Kidney epithelial cell (primary cell): ENCODE measurements around the gene PRPSAP1. TPM values are rescaled to one million over a fixed set of nuclear protein-coding genes. Genes with fewer than 3 reads are reported as not detected.
"Not testable (repeated sequence)": the region's sequence is repeated elsewhere in the genome, so short reads cannot be mapped to it uniquely, and the experiment has no call there.

Experiments used
- DNase-seq: peaks from one replicate; pipeline ENCODE4 v3.0.0-alpha.2; 2010; ENCODE audit warnings: low read depth
- H3K27me3 ChIP-seq: 2 replicates; pipeline ENCODE4 v1.6.0; 2011; ENCODE audit warnings: low read length; ENCODE audit not compliant: control insufficient read depth, insufficient read depth
- H3K36me3 ChIP-seq: 2 replicates; pipeline ENCODE4 v1.5.1; 2011; ENCODE audit warnings: low read length; ENCODE audit not compliant: control insufficient read depth, insufficient read depth
- H3K4me3 ChIP-seq: 2 replicates; pipeline ENCODE4 v1.5.1; 2011; ENCODE audit warnings: low read depth, mild to moderate bottlenecking, control low read depth, low read length
- total RNA-seq: library from RNA; depleted of rRNA; stranded (reverse); fragments of >200 nt; gene quantifications from 2 replicates; pipeline ENCODE4 v1.2.3, GENCODE V29; 2015
- TF ChIP-seq, protein P1 (sequence below): IDR thresholded peaks from 2 replicates; pipeline ENCODE4 v1.5.1; 2011; ENCODE audit warnings: mild to moderate bottlenecking, moderate library complexity, low read length, control low read depth, inconsistent platforms; ENCODE audit not compliant: insufficient read depth, poor library complexity, severe bottlenecking

PRPSAP1 gene
- total RNA-seq, 1 donor from 2014 or later: 52.4 TPM

DNA sequence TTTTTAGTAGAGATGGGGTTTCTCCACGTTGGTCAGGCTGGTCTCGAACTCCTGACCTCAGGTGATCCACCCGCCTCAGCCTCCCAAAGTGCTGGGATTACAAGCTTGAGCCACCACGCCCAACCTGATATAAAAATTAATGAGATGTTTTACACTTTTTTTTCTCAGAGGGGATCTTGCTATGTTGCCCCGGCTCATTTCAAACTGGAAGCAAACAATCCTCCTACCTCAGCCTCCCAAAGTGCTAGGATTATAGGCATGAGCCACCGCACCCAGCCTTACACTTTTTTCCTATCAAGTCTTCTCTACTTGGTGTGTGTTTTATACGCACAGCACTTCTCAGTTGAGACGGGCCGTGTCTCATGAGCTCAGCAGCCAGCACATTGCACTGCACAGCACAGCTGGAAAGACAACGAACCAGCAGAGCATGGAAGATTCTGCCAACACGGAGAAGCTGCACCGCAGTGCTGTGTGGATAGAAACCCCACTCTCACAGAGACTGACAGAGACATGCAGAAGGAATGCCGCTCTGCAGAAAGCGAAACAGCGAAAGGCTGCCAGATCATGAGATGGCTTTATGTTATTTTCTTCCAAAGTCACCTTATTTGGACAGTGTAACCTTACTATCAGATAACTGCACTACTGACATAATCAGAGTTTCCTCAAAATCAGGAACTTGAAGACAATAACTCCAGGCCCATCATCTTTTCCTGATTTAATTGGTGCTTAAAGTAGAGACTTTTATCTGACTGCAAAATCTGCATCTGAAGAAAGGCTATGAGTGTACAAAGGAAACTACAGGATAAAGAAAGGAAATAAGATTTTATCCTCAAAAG, 39.1 kb downstream of the PRPSAP1 start:
- Histone ChIP-seq H3K27me3 (no peaks in the 10 kb centered on the region), H3K36me3 (peaks cover 2% of the 10 kb centered on the region), H3K4me3 (no peak overlapping the region)
- DNase-seq: peak; percentile 10
- TF ChIP-seq, protein P1, sequence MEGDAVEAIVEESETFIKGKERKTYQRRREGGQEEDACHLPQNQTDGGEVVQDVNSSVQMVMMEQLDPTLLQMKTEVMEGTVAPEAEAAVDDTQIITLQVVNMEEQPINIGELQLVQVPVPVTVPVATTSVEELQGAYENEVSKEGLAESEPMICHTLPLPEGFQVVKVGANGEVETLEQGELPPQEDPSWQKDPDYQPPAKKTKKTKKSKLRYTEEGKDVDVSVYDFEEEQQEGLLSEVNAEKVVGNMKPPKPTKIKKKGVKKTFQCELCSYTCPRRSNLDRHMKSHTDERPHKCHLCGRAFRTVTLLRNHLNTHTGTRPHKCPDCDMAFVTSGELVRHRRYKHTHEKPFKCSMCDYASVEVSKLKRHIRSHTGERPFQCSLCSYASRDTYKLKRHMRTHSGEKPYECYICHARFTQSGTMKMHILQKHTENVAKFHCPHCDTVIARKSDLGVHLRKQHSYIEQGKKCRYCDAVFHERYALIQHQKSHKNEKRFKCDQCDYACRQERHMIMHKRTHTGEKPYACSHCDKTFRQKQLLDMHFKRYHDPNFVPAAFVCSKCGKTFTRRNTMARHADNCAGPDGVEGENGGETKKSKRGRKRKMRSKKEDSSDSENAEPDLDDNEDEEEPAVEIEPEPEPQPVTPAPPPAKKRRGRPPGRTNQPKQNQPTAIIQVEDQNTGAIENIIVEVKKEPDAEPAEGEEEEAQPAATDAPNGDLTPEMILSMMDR: no peak

- H3K4me3 ChIP-seq: no peak overlapping the region
- no peak for DNase-seq
- H3K36me3 ChIP-seq: peaks cover 2% of the 10 kb centered on the region
- H3K27me3 ChIP-seq: no peaks in the 10 kb centered on the region
- TF ChIP-seq, protein P1: no peak
These were observed 41.0 kb downstream of the PRPSAP1 start for GRCh38 chr17:76312735-76313134.

- no peak for DNase-seq
- TF ChIP-seq, protein P1: no peak
- no peak overlapping the region for H3K4me3 ChIP-seq
- H3K36me3 ChIP-seq: peaks cover 2% of the 10 kb centered on the region
- no peaks in the 10 kb centered on the region for H3K27me3 ChIP-seq
These were observed 44.3 kb downstream of the PRPSAP1 start for GRCh38 chr17:76309461-76309860.

DNA sequence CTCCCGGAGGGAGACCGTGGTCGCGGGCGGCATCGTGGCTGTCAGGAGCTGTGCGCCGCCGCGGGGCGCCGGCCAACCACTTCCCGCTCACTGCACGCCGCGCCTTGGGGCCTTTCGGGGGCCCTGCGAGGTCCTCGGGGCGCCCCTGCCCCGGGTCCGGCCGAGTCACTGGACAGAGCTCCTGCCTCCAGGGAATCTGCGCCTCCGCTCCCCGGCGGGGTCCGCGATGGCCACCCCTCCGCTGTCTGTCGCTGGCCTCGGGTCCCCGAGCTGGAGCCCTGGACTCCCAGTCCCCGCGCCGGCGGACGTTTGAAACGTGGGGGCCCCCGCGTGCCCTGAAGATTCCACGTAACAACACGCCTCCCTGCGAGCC, 45.8 kb downstream of the PRPSAP1 start, which contains the start of gene QRICH2:
Gene QRICH2 (minus strand): TSS at position 311 of the 373 bp plus-strand sequence. CDS start 278 bp downstream, at position 33.
- TF ChIP-seq, protein P1: no peak
- DNase-seq: no peak
- H3K36me3 ChIP-seq: peaks cover 2% of the 10 kb centered on the region
- no peak within 1 kb of the TSS for H3K4me3 ChIP-seq
- H3K27me3 ChIP-seq: no peaks in the 10 kb centered on the region

GRCh38 chr17:76307299-76307965, 46.3 kb downstream of the PRPSAP1 start:
- TF ChIP-seq, protein P1: no peak
- DNase-seq: no peak
- Histone ChIP-seq H3K36me3 (no peaks in the 10 kb centered on the region), H3K27me3 (no peaks in the 10 kb centered on the region), H3K4me3 (no peak overlapping the region)

DNA sequence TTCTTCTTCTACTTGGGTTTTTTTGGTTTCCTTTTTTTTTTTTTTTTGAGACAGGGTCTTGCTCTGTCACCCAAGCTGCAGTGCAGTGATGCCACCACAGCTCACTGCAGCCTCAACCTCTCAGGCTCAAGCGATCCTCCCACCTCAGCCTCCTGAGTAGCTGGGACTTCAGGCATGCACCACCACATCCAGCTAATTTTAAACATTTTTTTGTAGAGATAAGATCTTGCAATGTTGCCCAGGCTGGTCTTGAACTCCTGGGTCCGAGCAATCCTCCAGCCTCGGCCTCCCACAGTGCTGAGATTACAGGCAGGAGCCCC, 48.6 kb downstream of the PRPSAP1 start:
- not testable (repeated sequence) for H3K27me3 ChIP-seq, DNase-seq, H3K4me3 ChIP-seq, H3K36me3 ChIP-seq
